HG03039 (cell line): Measurements from ENCODE around the gene ZNF649.
"Not testable (repeated sequence)": the region's sequence is repeated elsewhere in the genome, so short reads cannot be mapped to it uniquely, and the experiment has no call there.

Experiments
- ATAC-seq: cut with Tn5 transposase; IDR thresholded peaks from one replicate; pipeline ENCODE4 v1.9.1; 2021; ENCODE audit warnings: mild to moderate bottlenecking, moderate library complexity; ENCODE audit not compliant: unreplicated experiment

The ZNF649 gene

GRCh38 chr19:51904331-51905165 is at the start of gene ZNF649:
Gene ZNF649 (minus strand): TSS chr19:51905017. CDS start chr19:51900107, 4,910 bp downstream.
- ATAC-seq, result peak; percentile 61

- no peak for ATAC-seq
Measured at GRCh38 chr19:51948975-51949374, 44.2 kb upstream of the ZNF649 start.

GRCh38 chr19:51946602-51947001 is 41.8 kb upstream of the ZNF649 start:
- no peak for ATAC-seq

GRCh38 chr19:51944798-51945552 is 40.2 kb upstream of the ZNF649 start:
- ATAC-seq, result no peak

- ATAC-seq, result no peak
Measured at GRCh38 chr19:51938936-51939335, 34.1 kb upstream of the ZNF649 start.

- ATAC-seq, result no peak
Measured at GRCh38 chr19:51931921-51932320, 27.1 kb upstream of the ZNF649 start.

- ATAC-seq, result no peak
Measured at GRCh38 chr19:51927859-51928258, 23.0 kb upstream of the ZNF649 start.

GRCh38 chr19:51926784-51927741 is 22.2 kb upstream of the ZNF649 start, which contains the start of gene ZNF613:
Gene ZNF613 (plus strand): TSS chr19:51927472. CDS start chr19:51936221, 8,749 bp downstream.
- peak; percentile 85 for ATAC-seq

- no peak for ATAC-seq
Measured at GRCh38 chr19:51926426-51926783, 21.6 kb upstream of the ZNF649 start.

GRCh38 chr19:51921949-51922348 is 17.1 kb upstream of the ZNF649 start:
- ATAC-seq, result no peak

- ATAC-seq, result no peak
Measured at GRCh38 chr19:51919606-51920005, 14.8 kb upstream of the ZNF649 start.

- no peak for ATAC-seq
Measured at GRCh38 chr19:51916167-51916566, 11.3 kb upstream of the ZNF649 start.

- no peak for ATAC-seq
Measured at GRCh38 chr19:51915324-51915867, 10.6 kb upstream of the ZNF649 start.

- not testable (repeated sequence) for ATAC-seq
Measured at GRCh38 chr19:51907981-51908380, 3.2 kb upstream of the ZNF649 start.

GRCh38 chr19:51906108-51906507 is 1.3 kb upstream of the ZNF649 start:
- not testable (repeated sequence) for ATAC-seq

- ATAC-seq, result not testable (repeated sequence)
Measured at GRCh38 chr19:51905639-51906038, 822 bp upstream of the ZNF649 start.

GRCh38 chr19:51905206-51905605 is 389 bp upstream of the ZNF649 start:
- ATAC-seq, result no peak

GRCh38 chr19:51903192-51903591 is 1.6 kb downstream of the ZNF649 start:
- ATAC-seq, result no peak

- ATAC-seq, result no peak
Measured at GRCh38 chr19:51901860-51902259, 3.0 kb downstream of the ZNF649 start.

GRCh38 chr19:51891193-51891747 is 13.5 kb downstream of the ZNF649 start:
- ATAC-seq, result no peak
